IPS-15b (cell line): Measurements from ENCODE around the gene ZNF438.
"Not testable (repeated sequence)": the region's sequence is repeated elsewhere in the genome, so short reads cannot be mapped to it uniquely, and the experiment has no call there.

Source experiments
- H3K27me3 ChIP-seq: one replicate; pipeline ENCODE4 v1.6.1; 2013; ENCODE audit warnings: low read length; ENCODE audit not compliant: control insufficient read depth, insufficient read depth
- H3K36me3 ChIP-seq: one replicate; pipeline ENCODE4 v1.6.1; 2013; ENCODE audit warnings: low read length; ENCODE audit not compliant: control insufficient read depth, insufficient read depth
- H3K4me1 ChIP-seq: one replicate; pipeline ENCODE4 v1.6.1; 2013; ENCODE audit warnings: mild to moderate bottlenecking, low read length; ENCODE audit not compliant: control insufficient read depth, insufficient read depth
- H3K4me3 ChIP-seq: one replicate; pipeline ENCODE4 v1.5.1; 2013; ENCODE audit warnings: low read depth, low read length
- H3K9ac ChIP-seq: one replicate; pipeline ENCODE4 v1.6.1; 2013; ENCODE audit warnings: low read depth, mild to moderate bottlenecking, low read length
- H3K9me3 ChIP-seq: one replicate; pipeline ENCODE4 v1.6.1; 2013; ENCODE audit warnings: mild to moderate bottlenecking, low read length; ENCODE audit not compliant: control insufficient read depth, insufficient read depth

The ZNF438 gene

GRCh38 chr10:30944005-30944404, 87.7 kb downstream of the ZNF438 start:
- Histone ChIP-seq H3K27me3 (no peaks in the 10 kb centered on the region), H3K4me3 (no peak overlapping the region), H3K9me3 (no peaks in the 10 kb centered on the region), H3K36me3 (no peaks in the 10 kb centered on the region), H3K4me1 (no peaks in the 10 kb centered on the region), H3K9ac (no peak overlapping the region)

DNA sequence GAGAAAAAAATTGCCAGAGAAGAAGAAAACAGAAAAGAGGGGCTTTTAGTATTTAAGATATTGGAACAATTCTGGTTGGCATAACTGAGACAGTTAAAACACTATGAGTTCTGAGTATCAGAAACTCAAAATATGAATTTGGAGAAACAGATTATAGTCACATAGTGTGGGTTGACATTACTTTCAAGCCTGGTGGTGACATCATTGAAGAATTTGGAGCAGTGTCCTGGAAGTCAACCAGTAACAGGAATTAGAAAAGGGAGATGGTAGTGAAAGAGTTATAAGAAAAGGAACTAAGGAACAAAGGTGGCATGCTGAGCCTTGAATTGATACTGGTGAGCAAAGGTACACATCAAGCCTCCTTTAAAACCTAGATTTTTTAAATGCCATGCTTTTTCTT, 88.2 kb downstream of the ZNF438 start:
- no peaks in the 10 kb centered on the region for H3K27me3 ChIP-seq
- no peak overlapping the region for H3K9ac ChIP-seq
- H3K9me3 ChIP-seq: no peaks in the 10 kb centered on the region
- H3K4me3 ChIP-seq: no peak overlapping the region
- no peaks in the 10 kb centered on the region for H3K36me3 ChIP-seq
- H3K4me1 ChIP-seq: no peaks in the 10 kb centered on the region

DNA sequence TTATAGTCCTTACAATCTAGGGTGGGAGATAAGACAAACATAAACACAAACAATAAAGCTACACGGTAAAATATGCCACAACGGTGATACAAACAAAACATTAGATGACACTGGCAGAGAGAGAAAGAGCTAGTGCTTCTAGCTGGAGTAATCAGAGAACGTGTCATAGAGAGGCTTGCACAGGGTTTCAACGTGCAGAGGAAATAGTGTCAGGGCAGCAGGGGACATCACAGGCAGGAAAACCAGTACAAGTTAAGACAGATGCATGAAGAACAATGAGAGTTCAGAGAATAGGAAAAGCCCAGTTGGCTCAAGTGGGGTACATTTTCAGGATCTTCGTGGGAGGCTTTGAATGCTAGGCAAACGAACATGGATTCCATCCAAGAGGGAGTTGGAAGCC, 91.4 kb downstream of the ZNF438 start:
- Histone ChIP-seq H3K9me3 (no peaks in the 10 kb centered on the region), H3K36me3 (no peaks in the 10 kb centered on the region), H3K4me1 (no peaks in the 10 kb centered on the region), H3K27me3 (no peaks in the 10 kb centered on the region), H3K4me3 (no peak overlapping the region), H3K9ac (no peak overlapping the region)

DNA sequence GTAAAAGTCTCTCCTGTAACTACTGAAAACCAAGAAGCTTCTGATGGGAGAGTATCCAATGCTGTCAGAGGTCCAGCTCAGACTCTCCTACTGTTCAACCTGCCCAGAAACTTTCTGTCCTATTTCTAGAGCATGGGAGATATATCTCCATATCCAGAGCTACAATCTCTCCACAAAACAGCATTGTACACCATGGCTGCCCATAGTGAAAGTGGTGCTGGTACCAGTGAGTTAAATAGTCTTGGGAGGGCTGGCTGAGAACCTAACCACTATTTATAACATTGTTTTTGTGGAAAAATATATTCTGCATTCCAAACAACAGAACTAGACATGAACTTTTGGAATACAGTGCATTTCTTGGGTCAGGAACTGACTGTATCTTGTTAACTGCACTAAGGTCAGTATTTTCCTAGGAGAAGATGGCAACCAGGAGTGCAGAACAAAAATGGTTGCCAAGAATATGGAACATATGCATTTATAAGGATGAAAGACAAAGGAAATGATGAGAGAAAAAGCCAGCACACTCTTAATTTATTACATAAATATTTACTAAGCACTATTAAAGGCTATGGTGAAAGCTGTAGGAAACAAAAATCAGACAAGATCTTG, 91.9 kb downstream of the ZNF438 start:
- Histone ChIP-seq H3K4me1 (no peaks in the 10 kb centered on the region), H3K4me3 (no peak overlapping the region), H3K36me3 (no peaks in the 10 kb centered on the region)

GRCh38 chr10:30935078-30935477, 96.6 kb downstream of the ZNF438 start:
- no peak overlapping the region for H3K4me3 ChIP-seq
- no peaks in the 10 kb centered on the region for H3K4me1 ChIP-seq
- H3K9me3 ChIP-seq: no peaks in the 10 kb centered on the region
- H3K36me3 ChIP-seq: no peaks in the 10 kb centered on the region
- H3K27me3 ChIP-seq: no peaks in the 10 kb centered on the region
- no peak overlapping the region for H3K9ac ChIP-seq

More for the DNA sequence above, 91.9 kb downstream of the ZNF438 start:
- Histone ChIP-seq H3K9ac (no peak overlapping the region), H3K9me3 (no peaks in the 10 kb centered on the region), H3K27me3 (no peaks in the 10 kb centered on the region)

DNA sequence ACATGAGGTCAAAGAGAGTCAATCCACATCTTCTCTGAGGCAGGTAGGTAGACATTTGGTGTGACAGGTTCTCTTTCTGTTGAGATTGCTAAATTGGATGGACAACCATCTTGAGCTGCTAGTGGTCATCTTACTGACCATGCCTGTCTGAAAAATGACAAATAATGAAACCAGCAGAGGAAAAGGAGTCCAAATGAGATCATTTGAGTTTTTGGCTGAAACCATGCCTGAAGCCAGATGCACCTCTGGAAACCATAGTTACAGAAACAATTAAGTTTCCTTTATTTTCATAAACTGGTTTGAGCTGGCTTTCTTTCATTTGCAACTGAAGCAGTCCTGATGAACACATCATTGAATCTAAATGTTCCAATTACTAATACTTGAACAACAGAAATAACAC, 100.6 kb downstream of the ZNF438 start:
- no peaks in the 10 kb centered on the region for H3K27me3 ChIP-seq
- H3K4me3 ChIP-seq: no peak overlapping the region
- H3K4me1 ChIP-seq: no peaks in the 10 kb centered on the region
- no peak overlapping the region for H3K9ac ChIP-seq
- H3K36me3 ChIP-seq: no peaks in the 10 kb centered on the region
- no peaks in the 10 kb centered on the region for H3K9me3 ChIP-seq

DNA sequence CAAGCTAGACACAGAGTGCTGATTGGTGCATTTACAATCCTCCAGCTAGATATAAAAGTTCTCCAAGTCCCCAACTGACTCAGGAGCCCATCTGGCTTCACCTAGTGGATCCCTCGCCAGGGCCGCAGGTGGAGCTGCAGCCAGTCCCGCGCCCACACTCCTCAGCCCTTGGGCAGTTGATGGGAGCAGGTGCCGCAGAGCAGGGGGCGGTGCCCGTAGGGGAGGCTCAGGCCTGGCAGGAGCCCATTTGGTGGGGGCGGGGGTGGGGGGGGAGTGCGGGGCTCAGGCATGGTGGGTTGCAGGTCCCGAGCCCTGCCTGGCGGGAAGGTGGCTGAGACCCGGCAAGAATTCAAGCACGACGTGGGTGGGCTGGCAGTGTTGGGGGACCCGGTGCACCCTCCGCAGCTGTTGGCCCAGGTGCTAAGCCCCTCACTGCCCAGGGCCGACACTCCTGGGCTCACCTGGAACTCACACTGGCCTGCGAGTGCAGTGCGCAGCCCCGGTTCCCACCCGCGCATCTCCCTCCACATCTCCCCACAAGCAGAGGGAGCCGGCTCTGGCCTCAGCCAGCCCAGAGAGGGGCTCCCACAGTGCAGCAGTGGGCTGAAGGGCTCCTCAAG, 101.7 kb downstream of the ZNF438 start:
- Histone ChIP-seq H3K9me3 (no peaks in the 10 kb centered on the region), H3K4me3 (no peak overlapping the region), H3K36me3 (no peaks in the 10 kb centered on the region), H3K9ac (no peak overlapping the region), H3K4me1 (no peaks in the 10 kb centered on the region), H3K27me3 (no peaks in the 10 kb centered on the region)

- not testable (repeated sequence) for H3K4me3 ChIP-seq, H3K9me3 ChIP-seq, H3K36me3 ChIP-seq, H3K9ac ChIP-seq, H3K27me3 ChIP-seq, H3K4me1 ChIP-seq
Observed at GRCh38 chr10:30929311-30929729, 102.3 kb downstream of the ZNF438 start.

DNA sequence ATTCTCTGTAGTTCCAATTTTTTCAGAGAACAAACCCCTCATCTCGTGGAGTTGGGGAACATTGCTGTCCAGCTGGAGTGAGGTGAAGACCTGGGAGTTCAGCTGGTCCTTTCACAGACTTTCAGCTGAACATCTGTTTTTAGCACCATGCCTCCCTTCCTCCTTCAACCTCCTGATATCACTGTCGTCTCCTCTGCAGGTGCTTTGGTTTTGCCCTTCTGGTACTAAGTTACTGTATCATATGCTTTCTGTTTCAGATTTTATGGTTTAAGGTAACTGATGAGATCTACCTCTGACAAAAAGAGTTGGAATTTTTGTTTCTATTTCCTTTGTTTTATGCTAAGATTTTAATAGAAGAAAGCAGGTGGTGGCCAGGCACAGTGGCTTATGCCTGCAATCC, 102.9 kb downstream of the ZNF438 start:
- no peak overlapping the region for H3K4me3 ChIP-seq
- H3K9ac ChIP-seq: no peak overlapping the region
- H3K36me3 ChIP-seq: no peaks in the 10 kb centered on the region
- H3K9me3 ChIP-seq: no peaks in the 10 kb centered on the region
- no peaks in the 10 kb centered on the region for H3K4me1 ChIP-seq
- no peaks in the 10 kb centered on the region for H3K27me3 ChIP-seq

- Histone ChIP-seq H3K4me1 (no peaks in the 10 kb centered on the region), H3K9ac (no peak overlapping the region), H3K4me3 (no peak overlapping the region), H3K36me3 (no peaks in the 10 kb centered on the region), H3K9me3 (no peaks in the 10 kb centered on the region), H3K27me3 (no peaks in the 10 kb centered on the region)
Observed at GRCh38 chr10:30918651-30919050, 113.0 kb downstream of the ZNF438 start.

- no peaks in the 10 kb centered on the region for H3K27me3 ChIP-seq
- no peak overlapping the region for H3K9ac ChIP-seq
- H3K9me3 ChIP-seq: no peaks in the 10 kb centered on the region
- H3K4me1 ChIP-seq: no peaks in the 10 kb centered on the region
- no peaks in the 10 kb centered on the region for H3K36me3 ChIP-seq
- H3K4me3 ChIP-seq: no peak overlapping the region
Observed at GRCh38 chr10:30917789-30918188, 113.9 kb downstream of the ZNF438 start.

- no peaks in the 10 kb centered on the region for H3K36me3 ChIP-seq
Observed at GRCh38 chr10:30917067-30917466, 114.6 kb downstream of the ZNF438 start.

More at GRCh38 chr10:30917067-30917466, 114.6 kb downstream of the ZNF438 start:
- H3K9ac ChIP-seq: no peak overlapping the region
- H3K4me3 ChIP-seq: no peak overlapping the region
- H3K4me1 ChIP-seq: no peaks in the 10 kb centered on the region
- no peaks in the 10 kb centered on the region for H3K27me3 ChIP-seq
- H3K9me3 ChIP-seq: no peaks in the 10 kb centered on the region
